D721Med (cell line): ENCODE data around the gene AKR1C8.
"Not testable (repeated sequence)": the region's sequence is repeated elsewhere in the genome, so short reads cannot be mapped to it uniquely, and the experiment has no call there.

Source experiments
- DNase-seq: peaks from one replicate; pipeline ENCODE4 v3.0.0; 2011; ENCODE audit warnings: low spot score; ENCODE audit not compliant: insufficient read length
- FAIRE-seq: peaks from 2 replicates; lab custom pipeline; 2011; peaks lifted over from hg19 to GRCh38; lab: Jason Lieb, UNC
- TF ChIP-seq, protein P1 (sequence below): IDR thresholded peaks from 2 replicates; pipeline ENCODE4 v1.5.1; 2012; ENCODE audit warnings: mild to moderate bottlenecking, control low read depth; ENCODE audit not compliant: insufficient read depth; ENCODE audit errors: missing control alignments

AKR1C8 gene

DNA sequence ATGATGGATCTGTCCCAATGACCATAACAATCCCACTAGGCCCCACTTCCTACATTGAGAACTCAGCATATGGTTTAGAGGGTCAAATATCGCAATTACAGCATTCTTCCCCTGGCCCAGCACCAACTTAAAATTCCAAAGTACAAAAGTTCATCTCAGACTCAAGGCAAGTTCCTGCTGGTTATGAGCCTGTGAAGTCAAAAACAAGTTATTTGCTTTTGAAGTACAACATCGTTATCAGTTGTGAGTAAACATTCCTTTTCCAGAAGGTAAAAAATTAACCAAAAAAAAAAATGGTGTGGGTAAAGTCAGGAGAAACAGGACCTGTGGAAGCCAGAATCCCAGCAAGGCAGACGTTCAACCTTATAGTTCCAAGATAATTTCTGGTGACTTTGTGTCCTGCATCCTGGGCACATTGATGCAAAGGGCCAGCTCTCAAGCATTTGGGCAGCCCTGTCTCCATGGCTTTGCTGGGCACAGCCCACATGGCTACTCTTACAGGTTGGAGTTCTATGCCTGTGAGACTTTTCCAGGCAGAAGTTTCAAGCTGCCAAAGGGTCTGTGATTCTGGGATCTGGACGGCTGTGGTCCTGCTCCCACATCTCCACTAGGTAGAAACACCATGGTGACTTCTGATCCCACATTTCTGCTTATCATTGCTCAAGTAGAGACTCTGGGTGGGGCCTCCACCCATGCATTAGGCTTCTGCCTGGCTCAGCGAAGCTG lies 37.5 kb downstream of the AKR1C8 start:
- DNase-seq (no peak), FAIRE-seq (no peak)
- TF ChIP-seq, protein P1, sequence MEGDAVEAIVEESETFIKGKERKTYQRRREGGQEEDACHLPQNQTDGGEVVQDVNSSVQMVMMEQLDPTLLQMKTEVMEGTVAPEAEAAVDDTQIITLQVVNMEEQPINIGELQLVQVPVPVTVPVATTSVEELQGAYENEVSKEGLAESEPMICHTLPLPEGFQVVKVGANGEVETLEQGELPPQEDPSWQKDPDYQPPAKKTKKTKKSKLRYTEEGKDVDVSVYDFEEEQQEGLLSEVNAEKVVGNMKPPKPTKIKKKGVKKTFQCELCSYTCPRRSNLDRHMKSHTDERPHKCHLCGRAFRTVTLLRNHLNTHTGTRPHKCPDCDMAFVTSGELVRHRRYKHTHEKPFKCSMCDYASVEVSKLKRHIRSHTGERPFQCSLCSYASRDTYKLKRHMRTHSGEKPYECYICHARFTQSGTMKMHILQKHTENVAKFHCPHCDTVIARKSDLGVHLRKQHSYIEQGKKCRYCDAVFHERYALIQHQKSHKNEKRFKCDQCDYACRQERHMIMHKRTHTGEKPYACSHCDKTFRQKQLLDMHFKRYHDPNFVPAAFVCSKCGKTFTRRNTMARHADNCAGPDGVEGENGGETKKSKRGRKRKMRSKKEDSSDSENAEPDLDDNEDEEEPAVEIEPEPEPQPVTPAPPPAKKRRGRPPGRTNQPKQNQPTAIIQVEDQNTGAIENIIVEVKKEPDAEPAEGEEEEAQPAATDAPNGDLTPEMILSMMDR: no peak

DNA sequence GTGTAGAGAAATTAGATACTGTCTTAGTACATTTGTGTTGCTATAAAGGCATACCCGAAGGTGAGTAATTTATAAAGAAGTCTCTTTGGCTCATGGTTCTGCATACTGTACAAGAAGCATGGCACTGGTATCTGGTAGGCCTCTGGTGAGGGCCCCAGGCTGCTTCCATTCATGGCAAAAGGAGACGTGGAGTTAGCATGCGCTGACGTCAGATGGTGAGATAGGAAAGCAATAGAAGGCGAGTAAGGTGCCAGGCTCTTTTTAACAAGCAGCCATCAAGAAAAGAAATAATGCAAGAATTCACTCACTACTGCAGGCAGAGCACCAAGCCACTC lies 38.1 kb downstream of the AKR1C8 start:
- TF ChIP-seq, protein P1: no peak
- DNase-seq (no peak), FAIRE-seq (no peak)

DNA sequence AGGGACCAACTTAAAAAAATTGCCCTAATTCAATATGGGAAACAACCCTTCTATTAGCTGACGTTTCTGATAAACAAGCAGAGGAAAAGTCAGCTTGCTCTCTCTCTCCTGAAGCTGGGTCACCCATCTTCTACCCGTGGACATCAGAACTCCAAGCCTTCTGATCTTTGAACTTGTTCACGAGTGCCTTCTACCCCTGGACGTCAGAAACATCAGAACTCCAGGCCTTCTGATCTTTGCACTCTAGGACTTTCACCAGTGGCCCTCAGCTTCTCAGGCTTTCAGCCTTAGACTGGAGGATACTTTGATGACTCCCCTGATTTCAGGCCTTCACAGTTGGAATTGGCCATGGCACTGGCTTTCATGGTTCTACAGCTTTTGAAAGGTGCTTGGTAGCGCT lies 41.8 kb downstream of the AKR1C8 start:
- DNase-seq (no peak), FAIRE-seq (no peak)
- TF ChIP-seq, protein P1: no peak

DNA sequence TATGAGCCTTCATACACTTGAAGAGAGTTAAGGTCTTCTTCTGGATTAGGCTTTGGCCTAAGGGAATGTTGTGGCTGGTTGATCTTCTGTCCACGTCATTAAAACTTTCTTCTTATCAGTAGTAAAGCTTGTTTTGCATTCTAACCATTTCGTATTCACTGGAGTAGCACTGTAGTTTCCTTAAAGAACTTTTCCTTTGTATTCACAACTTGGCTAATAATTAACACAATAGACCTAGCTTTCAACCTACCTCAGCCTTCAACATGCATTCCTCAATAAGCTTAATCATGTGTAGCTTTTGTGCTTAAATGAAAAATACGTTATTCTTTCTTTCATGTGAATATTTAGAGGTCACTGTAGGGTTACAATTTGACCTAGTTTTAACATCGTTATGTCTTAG lies 42.8 kb downstream of the AKR1C8 start:
- FAIRE-seq (no peak), DNase-seq (no peak)
- TF ChIP-seq, protein P1: no peak

DNA sequence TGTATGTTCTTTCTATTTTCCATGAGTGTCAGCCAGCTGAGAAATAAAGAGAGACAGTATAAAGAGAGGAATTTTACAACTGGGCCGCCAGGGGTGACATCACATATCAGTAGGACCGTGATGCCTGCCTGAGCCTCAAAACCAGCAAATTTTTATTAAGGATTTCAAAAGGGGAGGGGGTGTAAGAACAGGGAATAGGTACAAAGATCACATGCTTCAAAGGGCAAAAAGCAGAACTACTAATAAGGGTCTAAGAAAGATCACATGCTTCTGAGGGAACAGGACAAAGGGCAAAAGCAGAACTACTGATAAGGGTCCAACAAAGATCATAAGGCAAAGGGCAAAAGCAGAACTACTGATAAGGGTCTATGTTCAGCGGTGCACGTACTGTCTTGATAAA lies 47.3 kb downstream of the AKR1C8 start:
- DNase-seq, FAIRE-seq: not testable (repeated sequence)

- TF ChIP-seq, protein P1: no peak
- DNase-seq: no peak
- no peak for FAIRE-seq
Observed at GRCh38 chr10:5136468-5137087, 48.4 kb downstream of the AKR1C8 start.

DNA sequence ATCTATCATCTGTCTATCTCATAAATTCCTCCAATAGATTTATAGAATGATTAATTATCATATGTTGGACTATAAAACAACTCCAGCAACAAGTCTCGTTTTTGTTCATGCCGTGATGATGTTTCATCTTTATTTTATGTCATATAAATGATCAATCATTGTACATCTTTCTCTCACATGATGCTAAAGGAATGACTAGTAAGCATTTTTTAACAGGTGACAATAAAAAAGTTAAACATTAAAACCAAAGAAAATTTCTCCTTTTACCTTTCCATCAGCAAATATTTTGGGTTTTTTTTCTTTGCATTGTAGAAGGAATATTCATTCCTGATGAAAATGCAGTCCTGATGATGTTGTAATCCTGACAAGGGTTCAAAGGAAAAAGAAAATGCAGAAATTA lies 49.4 kb downstream of the AKR1C8 start:
- no peak for DNase-seq
- no peak for FAIRE-seq
- TF ChIP-seq, protein P1: no peak
